ENCODE results near the gene WARS2. TPM values are rescaled to one million over a fixed set of nuclear protein-coding genes. Genes with fewer than 3 reads are reported as not detected.

Gene WARS2
- total RNA-seq, 2 experiments from 2014 or later = 12.0 to 14.0 TPM

GRCh38 chr1:119026956-119027355 is 113.5 kb downstream of the WARS2 start:
- DNase-seq = no peak
- H3K36me3 Mint-ChIP-seq = peaks cover 5% of the 10 kb centered on the region
- CTCF ChIA-PET = no interaction called here
- H3K27ac Mint-ChIP-seq = no peak overlapping the region
- no peak overlapping the region for H3K4me3 Mint-ChIP-seq
- H3K4me1 Mint-ChIP-seq = no peaks in the 10 kb centered on the region
- no peak for ATAC-seq
- H3K9me3 Mint-ChIP-seq (ENCODE audit: low read depth) = peaks cover 8% of the 10 kb centered on the region
- H3K27me3 Mint-ChIP-seq = no peaks in the 10 kb centered on the region

- Mint-ChIP-seq H3K9me3 (ENCODE audit: low read depth) (peaks cover 12% of the 10 kb centered on the region), H3K4me1 (no peaks in the 10 kb centered on the region), H3K36me3 (peaks cover 2% of the 10 kb centered on the region), H3K4me3 (no peak overlapping the region), H3K27ac (no peak overlapping the region), H3K27me3 (peaks cover 11% of the 10 kb centered on the region)
- CTCF ChIA-PET = no interaction called here
- no peak for DNase-seq
- ATAC-seq = no peak
Observed at GRCh38 chr1:119015547-119015946, 124.9 kb downstream of the WARS2 start.

- Mint-ChIP-seq H3K4me1 (peaks cover 4% of the 10 kb centered on the region), H3K4me3 (no peak overlapping the region), H3K27ac (no peak overlapping the region), H3K9me3 (ENCODE audit: low read depth) (peaks cover 6% of the 10 kb centered on the region), H3K36me3 (peaks cover 5% of the 10 kb centered on the region), H3K27me3 (peaks cover 41% of the 10 kb centered on the region)
- DNase-seq (no peak), ATAC-seq (no peak)
- CTCF ChIA-PET = no interaction called here
Observed at GRCh38 chr1:119012383-119012782, 128.1 kb downstream of the WARS2 start.

GRCh38 chr1:119011706-119012105 is 128.7 kb downstream of the WARS2 start:
- no peak for DNase-seq
- H3K36me3 Mint-ChIP-seq = peaks cover 5% of the 10 kb centered on the region
- no peak overlapping the region for H3K27ac Mint-ChIP-seq
- no peak overlapping the region for H3K4me3 Mint-ChIP-seq
- H3K27me3 Mint-ChIP-seq = peaks cover 47% of the 10 kb centered on the region
- CTCF ChIA-PET = no interaction called here
- H3K4me1 Mint-ChIP-seq = peaks cover 4% of the 10 kb centered on the region
- peaks cover 6% of the 10 kb centered on the region for H3K9me3 Mint-ChIP-seq (ENCODE audit: low read depth)
- ATAC-seq = no peak

GRCh38 chr1:119011116-119011515 is 129.3 kb downstream of the WARS2 start:
- Mint-ChIP-seq H3K27me3 (peaks cover 53% of the 10 kb centered on the region), H3K9me3 (ENCODE audit: low read depth) (peaks cover 6% of the 10 kb centered on the region), H3K36me3 (peaks cover 5% of the 10 kb centered on the region), H3K4me1 (peaks cover 4% of the 10 kb centered on the region), H3K4me3 (no peak overlapping the region), H3K27ac (no peak overlapping the region)
- ATAC-seq (no peak), DNase-seq (no peak)
- CTCF ChIA-PET = no interaction called here

- DNase-seq = no peak
- H3K27ac Mint-ChIP-seq = no peak overlapping the region
- peaks cover 10% of the 10 kb centered on the region for H3K9me3 Mint-ChIP-seq (ENCODE audit: low read depth)
- CTCF ChIA-PET = no interaction called here
- H3K27me3 Mint-ChIP-seq = peaks cover 60% of the 10 kb centered on the region
- ATAC-seq = no peak
- no peak overlapping the region for H3K4me3 Mint-ChIP-seq
- H3K4me1 Mint-ChIP-seq = peaks cover 4% of the 10 kb centered on the region
- peaks cover 7% of the 10 kb centered on the region for H3K36me3 Mint-ChIP-seq
Observed at GRCh38 chr1:119010201-119010600, 130.3 kb downstream of the WARS2 start.

- CTCF ChIA-PET = interaction anchor here (0.6 to 1.9 kb wide), 6 partner anchors 12 to 32 kb away, joined by 3 to 7 read pairs (median 6); partner anchors contain the start of gene TBX15
- peaks cover 4% of the 10 kb centered on the region for H3K9me3 Mint-ChIP-seq (ENCODE audit: low read depth)
Observed at GRCh38 chr1:119009312-119009655, 131.2 kb downstream of the WARS2 start.

GRCh38 chr1:119008483-119009311 is 131.8 kb downstream of the WARS2 start:
- Mint-ChIP-seq H3K4me1 (peaks cover 4% of the 10 kb centered on the region), H3K9me3 (ENCODE audit: low read depth) (peaks cover 4% of the 10 kb centered on the region), H3K36me3 (peaks cover 7% of the 10 kb centered on the region), H3K4me3 (peak overlapping the region; percentile 7), H3K27me3 (peaks cover 76% of the 10 kb centered on the region), H3K27ac (peak overlapping the region; percentile 69)
- CTCF ChIA-PET = interaction anchor here (0.6 to 1.9 kb wide), 7 partner anchors 12 to 857 kb away, joined by 3 to 7 read pairs (median 5); partner anchors contain the start of gene TBX15
- no peak for ATAC-seq
- no peak for DNase-seq

More at GRCh38 chr1:119009312-119009655, 131.2 kb downstream of the WARS2 start:
- DNase-seq (no peak), ATAC-seq (no peak)
- Mint-ChIP-seq H3K27me3 (peaks cover 70% of the 10 kb centered on the region), H3K4me1 (peaks cover 4% of the 10 kb centered on the region), H3K27ac (no peak overlapping the region), H3K36me3 (peaks cover 7% of the 10 kb centered on the region), H3K4me3 (no peak overlapping the region)

- ATAC-seq (no peak), DNase-seq (no peak)
- H3K4me1 Mint-ChIP-seq = peaks cover 4% of the 10 kb centered on the region
- H3K9me3 Mint-ChIP-seq (ENCODE audit: low read depth) = peaks cover 4% of the 10 kb centered on the region
- H3K36me3 Mint-ChIP-seq = peaks cover 7% of the 10 kb centered on the region
- no peak overlapping the region for H3K4me3 Mint-ChIP-seq
- CTCF ChIA-PET = interaction anchor here (1.0 to 1.9 kb wide), 6 partner anchors 11 to 856 kb away, joined by 3 to 7 read pairs (median 5); partner anchors contain the start of gene TBX15
- H3K27me3 Mint-ChIP-seq = peaks cover 84% of the 10 kb centered on the region
- peak overlapping the region; percentile 69 for H3K27ac Mint-ChIP-seq
Observed at GRCh38 chr1:119007670-119008482, 132.6 kb downstream of the WARS2 start.

GRCh38 chr1:119007339-119007669 is 133.1 kb downstream of the WARS2 start:
- H3K4me1 Mint-ChIP-seq = peaks cover 4% of the 10 kb centered on the region
- H3K4me3 Mint-ChIP-seq = no peak overlapping the region
- no peak overlapping the region for H3K27ac Mint-ChIP-seq
- ATAC-seq = no peak
- DNase-seq = no peak
- H3K9me3 Mint-ChIP-seq (ENCODE audit: low read depth) = peaks cover 4% of the 10 kb centered on the region
- CTCF ChIA-PET = interaction anchor here (1.9 kb wide), 1 partner anchor 22 kb away, joined by 7 read pairs; no protein-coding TSS in a partner anchor
- H3K27me3 Mint-ChIP-seq = peaks cover 89% of the 10 kb centered on the region
- peaks cover 7% of the 10 kb centered on the region for H3K36me3 Mint-ChIP-seq

GRCh38 chr1:119006406-119007279 is 133.8 kb downstream of the WARS2 start:
- Mint-ChIP-seq H3K9me3 (ENCODE audit: low read depth) (peaks cover 4% of the 10 kb centered on the region), H3K36me3 (peaks cover 7% of the 10 kb centered on the region), H3K4me3 (no peak overlapping the region), H3K4me1 (peaks cover 9% of the 10 kb centered on the region), H3K27me3 (peaks cover 93% of the 10 kb centered on the region), H3K27ac (peak overlapping the region; percentile 24)
- DNase-seq = no peak
- no peak for ATAC-seq
- CTCF ChIA-PET = interaction anchor here (1.3 kb wide), 1 partner anchor 21 kb away, joined by 4 read pairs; no protein-coding TSS in a partner anchor

- DNase-seq (no peak), ATAC-seq (no peak)
- CTCF ChIA-PET = interaction anchor here (1.3 kb wide), 1 partner anchor 20 kb away, joined by 4 read pairs; no protein-coding TSS in a partner anchor
- peaks cover 7% of the 10 kb centered on the region for H3K36me3 Mint-ChIP-seq
- peaks cover 4% of the 10 kb centered on the region for H3K9me3 Mint-ChIP-seq (ENCODE audit: low read depth)
- peaks cover 12% of the 10 kb centered on the region for H3K4me1 Mint-ChIP-seq
- peaks cover 93% of the 10 kb centered on the region for H3K27me3 Mint-ChIP-seq
- H3K27ac Mint-ChIP-seq = peak overlapping the region; percentile 34
- no peak overlapping the region for H3K4me3 Mint-ChIP-seq
Observed at GRCh38 chr1:119005724-119006405, 134.6 kb downstream of the WARS2 start.

Data from activated CD8-positive, alpha-beta memory T cell treated with anti-CD3 and anti-CD28 coated beads, Interleukin-2, amount 10 ng/mL, durations not matched to agents 7 days and 5 days (primary cell).